HL-60/S4 treated with retinoic acid at 250 ng/mL for 4 days and 3 days (cell line): ENCODE measurements around the gene OR5M8.

Experiments
- in situ Hi-C: fragments of 300-500 bp; cut with MboI; formaldehyde crosslinking; loops from 2 replicates; pipeline ENCODE4 v1.7.0; 2022; ENCODE audit warnings: low sequenced_read_pairs

OR5M8 gene

DNA sequence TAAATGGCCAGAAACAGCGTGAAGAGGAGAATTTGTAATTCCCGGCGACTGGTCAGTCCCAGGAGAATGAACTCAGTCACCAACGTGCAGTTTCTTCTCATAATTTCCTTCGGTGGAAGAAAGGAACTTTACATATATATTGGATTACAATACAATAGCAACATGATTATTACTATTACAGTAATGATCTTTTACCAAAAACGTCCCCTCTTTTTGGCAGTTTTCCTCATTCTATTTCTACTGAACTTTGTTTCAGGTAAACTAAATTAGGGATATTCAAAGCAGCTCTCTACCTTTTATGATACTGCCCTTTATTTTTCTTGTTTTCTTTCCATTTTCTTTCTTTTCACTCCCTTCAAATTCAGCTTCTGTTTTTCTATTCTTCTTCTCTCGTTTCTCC is at the start of gene OR5M8:
TSS of gene OR5M8 (minus strand) at position 101 of the 400 bp plus-strand sequence. CDS start at position 101, 0 bp downstream.
- in situ Hi-C loops, result no loop called here

DNA sequence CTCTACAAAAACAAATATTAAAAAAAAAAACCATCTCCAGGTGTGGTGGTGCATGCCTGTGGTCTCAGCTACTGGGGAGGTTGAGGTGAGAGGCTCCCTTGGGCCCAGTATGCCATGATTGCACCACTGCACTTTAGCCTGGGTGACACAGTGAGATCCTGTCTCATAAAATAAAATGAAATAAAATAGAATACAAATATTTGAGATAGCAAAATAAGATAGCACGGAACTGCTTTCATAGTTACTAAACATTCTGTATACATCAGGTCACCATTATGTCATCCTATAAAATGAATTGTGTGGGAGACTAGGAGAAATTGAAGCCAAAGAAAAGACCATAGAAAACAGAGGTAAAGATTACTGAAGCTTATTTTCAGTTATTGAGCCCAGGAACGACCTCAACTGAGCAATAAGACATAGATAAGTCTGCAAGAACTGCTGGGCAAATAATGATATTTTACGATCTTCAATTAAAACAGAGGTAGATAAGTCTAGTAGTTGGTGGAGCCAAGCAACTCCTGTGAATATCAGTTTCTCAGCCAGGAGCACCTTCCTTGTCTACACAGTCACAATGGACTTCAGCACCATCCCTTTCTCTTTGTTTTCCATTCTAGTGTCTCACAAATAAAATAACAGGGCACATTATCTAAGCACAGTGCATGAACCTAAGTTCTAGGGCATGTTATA is 42.0 kb upstream of the OR5M8 start:
- in situ Hi-C loops, result no loop called here

DNA sequence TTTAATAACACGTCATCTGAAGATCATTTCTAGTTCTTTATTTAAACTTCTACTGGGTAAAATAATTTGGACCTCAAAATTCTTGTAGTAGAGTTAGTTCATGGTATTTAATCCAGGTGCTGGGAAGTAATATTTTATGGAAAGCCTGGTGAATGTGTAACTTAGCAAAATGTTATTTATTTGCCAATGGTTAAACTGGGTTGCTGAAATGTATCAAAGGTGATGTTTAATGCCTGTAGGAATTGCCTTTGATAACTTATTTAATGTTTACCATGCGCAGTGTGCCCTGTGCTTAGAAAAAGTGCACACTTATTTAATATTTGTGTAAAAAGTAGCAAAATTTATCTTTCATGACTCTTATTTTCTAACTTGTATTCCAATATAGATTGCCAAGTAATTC is 40.7 kb upstream of the OR5M8 start:
- in situ Hi-C loops, result no loop called here

DNA sequence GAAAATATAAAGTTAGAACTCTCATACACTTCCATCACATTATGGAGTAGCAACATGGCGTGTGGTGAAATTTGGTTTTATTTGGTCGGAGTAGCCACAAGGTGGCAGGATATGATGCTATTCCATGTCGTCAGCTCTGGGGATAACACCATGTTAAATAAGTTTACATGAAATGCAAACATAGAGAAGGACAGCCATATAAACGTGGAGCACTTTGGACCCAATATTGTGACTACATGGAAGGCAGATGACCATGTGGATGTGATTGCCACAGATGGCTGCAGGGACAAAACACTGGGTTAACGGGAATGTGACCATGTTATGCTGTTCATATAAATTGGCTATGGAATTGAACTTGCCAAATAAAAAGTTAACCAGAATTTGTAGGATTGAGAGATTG is 30.8 kb upstream of the OR5M8 start:
- in situ Hi-C loops, result no loop called here

DNA sequence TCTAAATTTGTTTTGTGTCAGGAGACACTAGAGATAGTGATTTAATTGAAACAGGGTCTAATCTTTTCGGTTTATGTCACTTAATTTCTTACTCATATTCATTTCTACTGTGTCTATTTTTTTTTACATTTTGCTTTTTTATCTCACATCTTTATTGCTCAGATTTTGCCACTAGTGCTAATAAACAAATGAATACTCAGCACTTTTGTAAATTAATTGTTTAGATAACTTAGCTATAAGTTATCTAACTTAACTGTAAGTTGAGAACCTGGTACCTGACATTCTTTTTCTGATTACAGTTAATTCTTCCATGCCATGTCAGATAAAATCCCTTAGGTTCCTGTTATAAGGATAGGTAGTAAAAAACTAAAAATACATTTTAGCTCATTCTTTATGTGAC is 22.1 kb upstream of the OR5M8 start:
- in situ Hi-C loops, result no loop called here

DNA sequence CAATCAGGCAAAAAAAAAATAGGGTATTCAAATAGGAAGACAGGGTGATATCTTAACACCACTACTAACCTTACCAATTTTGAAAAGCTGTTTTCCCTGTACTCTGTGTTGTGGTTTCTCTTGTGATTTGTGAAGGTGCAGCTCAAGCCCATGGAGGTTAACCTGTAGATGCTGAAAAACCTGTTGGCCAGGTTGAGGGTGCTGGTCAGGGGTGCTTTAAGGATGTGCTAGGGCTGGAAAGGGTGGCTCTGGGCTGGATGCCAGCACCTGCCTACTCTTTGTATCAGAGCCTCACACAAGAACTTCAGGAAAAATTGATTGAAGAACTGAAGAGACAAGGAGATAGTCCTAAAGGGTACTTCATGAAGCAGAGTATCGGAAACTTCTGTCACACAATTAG is 18.3 kb upstream of the OR5M8 start:
- in situ Hi-C loops, result no loop called here

DNA sequence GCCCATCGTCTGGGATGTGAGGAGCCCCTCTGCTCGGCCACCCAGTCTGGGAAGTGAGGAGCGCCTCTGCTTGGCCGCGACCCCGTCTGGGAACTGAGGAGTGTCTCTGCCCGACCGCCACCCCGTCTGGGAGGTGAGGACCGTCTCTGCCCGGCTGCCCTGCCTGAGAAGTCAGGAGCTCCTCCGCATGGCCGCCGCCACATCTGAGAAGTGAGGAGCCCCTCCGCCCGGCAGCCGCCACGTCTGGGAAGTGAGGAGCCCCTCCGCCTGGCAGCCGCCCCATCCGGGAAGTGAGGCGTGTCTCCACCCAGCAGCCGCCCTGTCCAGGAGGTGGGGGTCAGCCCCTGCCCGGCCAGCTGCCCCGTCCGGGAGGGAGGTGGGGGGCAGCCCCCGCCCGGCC is 5.8 kb upstream of the OR5M8 start:
- in situ Hi-C loops, result no loop called here

- in situ Hi-C loops, result no loop called here
These were observed 3.9 kb upstream of the OR5M8 start for GRCh38 chr11:56495117-56495516.

DNA sequence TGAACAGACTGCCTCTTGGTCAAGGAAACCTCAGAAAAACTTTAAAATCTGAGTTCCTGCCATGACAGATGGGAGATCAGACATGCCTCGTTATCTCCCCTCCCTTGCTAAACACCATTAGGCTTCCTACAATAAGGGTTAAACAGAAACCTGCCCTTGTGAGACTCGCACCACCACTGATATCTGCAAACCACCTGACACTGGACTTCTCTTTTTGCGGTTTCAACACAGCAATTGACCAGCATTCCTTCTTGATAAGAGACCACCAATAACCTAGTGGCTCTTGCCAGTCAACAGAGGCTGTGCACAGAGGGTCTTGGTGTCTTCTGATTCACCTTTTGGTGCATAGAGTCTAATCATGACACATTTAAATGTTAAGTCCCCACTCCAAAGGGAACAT is 4.4 kb downstream of the OR5M8 start:
- in situ Hi-C loops, result no loop called here

DNA sequence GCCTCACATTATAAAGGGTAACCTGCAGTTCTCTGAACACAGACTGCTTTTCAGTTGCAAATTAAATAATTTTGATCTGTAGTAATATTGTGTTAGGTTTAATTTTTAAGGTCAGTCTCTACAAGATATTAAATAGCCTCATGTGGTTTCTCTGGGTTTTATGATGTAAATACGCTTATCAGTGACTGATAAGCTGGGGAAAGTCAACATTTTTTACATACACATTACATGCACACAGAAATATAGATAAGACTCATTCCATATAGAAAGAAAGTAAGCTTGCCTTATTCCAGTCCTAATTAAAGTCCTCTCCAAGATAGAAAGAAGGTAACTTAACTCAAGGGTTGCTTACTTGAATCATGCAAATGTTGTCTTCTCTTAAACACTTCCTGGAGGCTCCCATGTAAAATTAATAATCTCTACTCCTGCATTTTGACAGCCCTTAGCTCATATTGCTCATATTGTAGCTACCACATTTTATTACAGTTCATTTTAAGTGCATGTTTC is 16.4 kb downstream of the OR5M8 start:
- in situ Hi-C loops, result no loop called here

DNA sequence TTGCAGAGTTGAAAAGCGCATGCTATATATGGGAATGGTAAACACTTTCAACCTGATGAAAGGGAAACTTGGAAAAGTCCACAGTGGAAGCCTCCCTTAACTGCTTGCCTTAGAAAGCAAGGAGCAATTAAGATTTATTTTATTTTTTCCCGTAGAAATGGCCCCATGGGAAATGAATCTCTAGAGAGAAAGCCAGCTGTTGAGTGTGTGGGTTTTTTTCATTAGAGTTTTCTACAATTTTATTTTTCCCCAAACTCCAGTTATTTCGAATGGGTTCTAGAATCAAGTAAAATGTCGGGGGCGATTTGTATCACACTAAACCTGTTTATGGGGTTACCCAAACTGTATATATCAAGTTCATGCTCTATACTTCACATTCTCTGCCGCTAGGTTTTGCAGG is 17.9 kb downstream of the OR5M8 start, which contains the start of gene OR5M3:
TSS of gene OR5M3 (minus strand) at position 101 of the 400 bp plus-strand sequence. CDS start 2,855 bp downstream, outside the sequence.
- in situ Hi-C loops, result no loop called here

- in situ Hi-C loops, result no loop called here
These were observed 34.1 kb downstream of the OR5M8 start for GRCh38 chr11:56457076-56457475.

DNA sequence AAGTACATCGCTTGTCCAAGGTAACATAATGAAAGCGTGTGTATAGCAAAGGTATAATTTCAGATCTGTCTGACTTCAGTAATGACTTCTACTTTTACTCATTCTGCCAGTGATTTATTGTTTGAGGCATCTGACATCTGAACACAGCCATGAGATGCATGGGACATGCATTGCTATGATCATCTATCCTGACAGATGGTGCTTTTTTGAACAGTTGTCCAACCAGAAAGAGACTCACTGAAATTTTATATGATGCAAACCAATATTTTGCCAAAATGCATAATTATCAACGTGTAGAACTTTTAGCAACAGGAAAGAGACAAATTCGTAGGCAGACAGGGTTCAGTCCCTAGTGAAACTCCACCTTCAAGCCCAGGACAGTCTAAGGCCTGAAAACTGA is 37.6 kb downstream of the OR5M8 start:
- in situ Hi-C loops, result no loop called here
